GM19372 (cell line): Measurements from ENCODE around the gene NAGS.
"Not testable (repeated sequence)": the region's sequence is repeated elsewhere in the genome, so short reads cannot be mapped to it uniquely, and the experiment has no call there.

Experiments used
- ATAC-seq: cut with Tn5 transposase; IDR thresholded peaks from one replicate; pipeline ENCODE4 v1.9.1; 2021; ENCODE audit warnings: mild to moderate bottlenecking, low read depth, moderate library complexity; ENCODE audit not compliant: unreplicated experiment

NAGS gene

DNA sequence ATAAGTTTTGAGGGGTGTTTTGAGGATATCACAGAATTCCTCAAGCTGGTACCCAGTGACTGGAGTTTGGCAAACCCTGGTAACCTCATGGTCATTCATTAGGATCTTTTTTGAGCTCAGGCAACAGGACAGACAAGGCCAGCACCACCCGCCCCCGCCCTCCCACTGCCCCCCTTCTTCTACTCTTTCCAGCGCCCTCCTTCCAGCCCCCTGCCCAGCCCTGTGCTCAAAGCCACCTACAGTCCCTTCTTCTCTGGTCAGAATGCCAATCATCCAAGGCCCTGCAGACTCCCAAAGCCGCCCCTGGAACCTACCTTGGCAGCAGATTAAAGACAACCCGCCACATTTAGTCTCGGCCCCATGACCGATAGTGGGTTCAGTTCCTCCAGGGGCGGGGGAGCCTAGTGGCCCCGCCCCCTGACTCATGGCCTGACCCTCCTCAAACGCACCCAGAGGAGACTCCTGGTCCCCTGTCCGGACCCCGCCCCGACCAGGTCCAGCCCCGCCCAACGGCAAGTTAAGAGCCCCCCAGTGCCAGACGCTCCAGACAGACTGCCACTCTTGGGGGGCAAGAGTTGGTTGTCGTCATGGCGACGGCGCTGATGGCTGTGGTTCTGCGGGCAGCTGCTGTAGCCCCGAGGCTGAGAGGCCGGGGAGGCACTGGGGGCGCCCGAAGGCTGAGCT is at the start of gene NAGS:
Gene NAGS (plus strand): TSS at position 546 of the 684 bp plus-strand sequence. CDS start 42 bp downstream, at position 588.
- no peak for ATAC-seq

DNA sequence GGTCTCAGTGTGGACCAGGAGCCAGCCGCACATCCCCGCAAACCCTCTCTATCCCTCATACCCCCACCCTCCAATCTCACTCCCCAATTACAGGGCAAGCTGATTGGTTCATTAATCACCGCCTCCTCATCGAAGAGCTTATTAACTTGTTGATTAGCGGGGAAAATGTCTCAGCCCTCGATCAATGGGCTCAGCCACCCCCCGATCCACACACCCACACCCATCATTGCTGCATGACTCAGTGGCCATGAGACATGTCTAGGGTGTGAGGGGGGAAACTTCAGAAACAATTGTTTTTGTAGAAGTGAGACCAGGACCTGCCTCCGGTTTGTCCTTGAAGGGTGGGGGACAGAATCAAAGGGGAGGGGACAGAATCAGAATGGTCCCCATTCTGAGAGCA is 48.2 kb upstream of the NAGS start:
- ATAC-seq = no peak

DNA sequence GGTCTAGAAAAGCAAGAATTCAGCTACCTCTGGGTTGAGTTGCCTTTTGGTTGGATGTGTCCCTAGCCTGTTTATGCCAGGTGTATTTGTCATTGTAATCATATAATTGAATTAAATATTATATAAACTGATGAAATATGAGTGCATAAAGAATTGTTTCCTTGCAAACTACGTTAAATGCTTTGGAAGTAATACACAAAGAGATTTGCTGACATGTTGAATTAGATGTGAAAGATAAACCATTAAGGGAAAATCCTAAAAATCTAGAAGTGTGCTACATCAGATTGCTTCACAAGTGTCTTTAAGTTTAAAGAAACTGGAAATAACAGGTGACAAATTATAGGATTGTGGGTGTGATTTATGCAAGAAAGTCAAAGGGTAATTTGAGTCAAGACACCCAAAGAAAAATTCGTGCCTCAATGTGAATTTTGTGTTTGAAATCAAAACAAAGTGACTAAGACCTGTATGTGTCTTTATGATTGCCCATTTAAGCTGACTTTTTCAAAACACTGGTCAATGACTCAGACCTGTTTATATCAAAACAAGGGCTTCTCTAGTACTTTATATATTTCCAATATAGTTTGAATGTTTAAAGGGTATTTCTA is 45.6 kb upstream of the NAGS start:
- ATAC-seq = no peak

DNA sequence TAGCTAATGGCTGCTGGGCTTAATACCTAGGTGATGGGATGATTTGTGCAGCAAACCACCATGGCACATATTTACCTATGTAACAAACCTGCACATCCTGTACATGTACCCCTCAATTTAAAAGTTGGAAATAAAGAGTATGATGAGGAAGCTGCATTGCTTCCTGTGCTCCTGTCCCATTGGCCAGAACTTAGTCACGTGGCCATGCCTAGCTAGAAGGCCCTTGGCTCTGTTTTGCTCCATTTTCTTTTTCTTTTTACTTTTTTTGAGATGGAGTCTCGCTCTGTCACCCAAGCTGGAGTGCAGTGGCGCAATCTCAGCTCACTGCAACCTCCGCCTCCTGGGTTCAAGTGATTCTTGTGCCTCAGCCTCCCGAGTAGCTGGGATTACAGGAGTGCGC is 43.1 kb upstream of the NAGS start:
- ATAC-seq = not testable (repeated sequence)

GRCh38 chr17:43961954-43962353 is 42.5 kb upstream of the NAGS start:
- no peak for ATAC-seq

DNA sequence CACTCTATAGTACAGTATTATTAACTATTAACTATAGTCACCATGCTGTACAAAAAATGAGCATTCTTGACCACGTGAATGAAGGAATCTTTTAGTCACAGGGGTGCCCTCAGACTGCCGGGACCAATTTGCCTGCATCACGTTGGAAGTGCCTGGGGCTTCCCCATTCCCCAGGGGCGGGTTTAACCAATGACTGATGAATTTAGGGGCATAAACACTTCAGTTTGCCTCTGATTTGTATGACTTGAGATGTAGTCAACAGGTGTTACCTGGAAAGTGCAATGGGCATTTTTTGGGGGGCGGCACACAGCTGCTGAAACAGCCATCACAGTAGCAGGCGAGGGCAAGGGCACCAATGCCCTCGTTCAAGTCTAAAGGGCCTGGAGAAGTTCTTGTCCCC is 41.9 kb upstream of the NAGS start:
- ATAC-seq = no peak

GRCh38 chr17:43966276-43966675 is 38.1 kb upstream of the NAGS start:
- no peak for ATAC-seq

DNA sequence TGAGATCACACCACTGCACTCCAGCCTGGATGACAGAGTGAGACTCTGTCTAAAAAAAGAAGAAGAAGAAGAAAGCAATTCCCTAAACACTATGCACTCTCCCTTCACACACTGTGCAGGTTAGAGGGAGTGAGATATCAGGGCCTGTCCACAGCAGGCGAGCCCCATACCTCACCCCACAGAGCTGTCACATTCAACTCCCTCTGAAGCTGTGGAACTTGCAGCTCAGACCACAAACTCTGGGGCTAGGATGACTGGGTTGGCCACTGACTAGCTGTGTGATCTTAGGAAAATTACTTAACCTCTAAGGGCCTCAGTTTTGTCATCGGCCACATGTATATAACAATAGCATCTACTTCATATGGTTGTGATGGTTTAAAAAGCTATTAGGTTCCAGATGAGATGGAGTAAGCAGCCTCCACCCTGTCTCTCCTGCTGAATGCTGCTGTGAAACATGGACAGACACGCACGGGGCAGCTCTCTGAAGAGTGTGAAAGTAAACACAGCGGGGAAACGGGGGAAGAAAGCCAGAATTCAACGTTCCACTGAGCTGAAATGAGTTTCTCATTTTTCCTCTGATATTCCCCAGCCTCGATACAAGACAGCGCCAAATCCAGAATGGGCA is 37.1 kb upstream of the NAGS start:
- ATAC-seq = no peak

DNA sequence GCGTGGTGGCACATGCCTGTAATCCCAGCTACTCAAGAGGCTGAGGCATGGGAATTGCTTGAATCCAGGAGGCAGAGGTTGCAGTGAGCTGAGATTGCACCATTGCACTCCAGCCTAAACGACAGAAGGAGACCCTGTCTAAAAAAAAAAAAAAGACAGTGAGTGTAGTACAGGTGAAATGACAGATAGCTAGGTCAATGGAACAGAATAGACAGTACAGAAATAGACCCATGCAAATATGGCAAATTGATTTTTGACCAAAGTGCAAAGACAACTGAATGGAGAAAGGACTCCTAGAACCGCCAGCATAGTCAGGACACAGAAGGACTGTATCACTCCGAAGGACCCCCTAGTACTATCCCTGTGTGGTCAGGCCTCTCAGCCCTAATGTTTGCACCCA is 34.1 kb upstream of the NAGS start:
- no peak for ATAC-seq

GRCh38 chr17:43971436-43971835 is 33.0 kb upstream of the NAGS start:
- not testable (repeated sequence) for ATAC-seq

DNA sequence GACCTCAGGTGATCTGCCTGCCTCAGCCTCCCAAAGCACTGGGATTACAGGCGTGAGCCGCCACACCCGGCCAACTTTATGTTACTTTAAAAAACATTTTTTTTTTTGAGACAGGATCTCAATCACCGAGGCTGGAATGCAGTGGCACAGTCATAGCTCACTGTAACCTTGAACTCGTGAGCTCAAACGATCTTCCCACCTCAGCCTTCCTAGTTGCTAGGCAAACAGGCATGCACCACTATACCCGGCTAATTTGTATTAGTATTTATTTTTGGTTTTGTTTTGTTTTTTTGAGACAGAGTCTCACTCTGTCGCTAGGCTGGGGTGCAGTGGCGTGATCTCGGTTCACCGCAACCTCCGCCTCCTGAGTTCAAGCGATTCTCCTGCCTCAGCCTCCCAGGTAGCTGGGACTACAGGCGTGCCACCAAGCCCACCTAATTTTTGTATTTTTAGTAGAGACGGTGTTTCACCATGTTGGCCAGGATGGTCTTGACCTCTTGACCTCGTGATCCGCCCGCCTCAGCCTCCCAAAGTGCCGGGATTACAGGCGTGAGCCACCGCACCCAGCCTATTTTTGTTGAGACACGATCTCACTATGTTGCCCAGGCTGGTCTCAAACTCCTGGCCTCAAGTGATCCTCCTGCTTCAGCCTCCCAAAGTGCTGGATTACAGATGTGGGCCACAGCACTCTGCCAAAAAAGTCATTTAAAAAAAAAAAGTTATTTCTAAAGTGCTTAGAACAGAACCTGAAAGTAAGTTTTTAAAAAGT is 31.8 kb upstream of the NAGS start:
- ATAC-seq = not testable (repeated sequence)

- no peak for ATAC-seq
Observed at GRCh38 chr17:43974382-43975266, 29.8 kb upstream of the NAGS start.

- ATAC-seq = no peak
Observed at GRCh38 chr17:43975898-43976297, 28.5 kb upstream of the NAGS start.

DNA sequence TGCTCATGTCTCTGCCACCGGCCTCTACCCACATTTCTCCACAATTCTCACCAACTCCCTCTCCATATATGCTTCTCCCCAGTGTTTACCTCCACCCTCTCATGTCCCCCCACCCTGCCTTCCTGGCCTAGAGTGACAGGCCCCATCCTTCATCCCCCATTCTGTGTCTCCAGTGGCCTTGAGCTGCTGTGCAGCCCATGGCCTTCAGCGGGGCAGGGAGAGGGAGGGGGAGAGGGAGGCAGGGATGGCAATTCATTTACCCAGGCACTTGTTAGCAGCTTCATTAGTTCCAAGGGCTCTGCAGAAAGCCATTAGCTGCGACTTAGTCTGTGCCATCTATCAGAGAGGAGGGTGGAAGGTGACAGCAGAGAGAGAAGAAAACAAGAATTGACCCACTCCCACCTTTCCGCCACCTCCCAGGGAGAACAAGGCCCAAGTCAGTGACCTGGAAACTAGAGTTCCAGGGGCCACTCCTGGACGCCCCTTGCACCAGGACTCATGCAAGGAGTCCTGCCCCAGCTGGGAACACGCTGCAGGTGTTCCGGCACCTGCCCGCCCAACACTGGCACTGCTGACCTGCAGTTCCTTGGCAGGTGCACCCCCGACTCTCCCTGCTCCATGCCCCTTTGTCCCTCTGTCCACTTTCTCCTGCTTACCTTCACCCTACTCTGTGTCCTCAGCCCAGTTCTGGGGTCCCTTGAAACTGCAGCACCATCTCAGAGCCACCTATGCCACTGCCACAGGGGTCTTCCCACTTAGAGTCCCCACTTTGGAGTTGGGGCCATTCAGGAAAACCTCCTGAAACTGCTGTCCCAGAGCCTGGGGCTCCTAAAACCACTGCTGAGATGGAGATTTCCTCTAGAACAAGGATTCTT is 27.2 kb upstream of the NAGS start:
- ATAC-seq = no peak

- no peak for ATAC-seq
Observed at GRCh38 chr17:43978078-43978477, 26.3 kb upstream of the NAGS start.

DNA sequence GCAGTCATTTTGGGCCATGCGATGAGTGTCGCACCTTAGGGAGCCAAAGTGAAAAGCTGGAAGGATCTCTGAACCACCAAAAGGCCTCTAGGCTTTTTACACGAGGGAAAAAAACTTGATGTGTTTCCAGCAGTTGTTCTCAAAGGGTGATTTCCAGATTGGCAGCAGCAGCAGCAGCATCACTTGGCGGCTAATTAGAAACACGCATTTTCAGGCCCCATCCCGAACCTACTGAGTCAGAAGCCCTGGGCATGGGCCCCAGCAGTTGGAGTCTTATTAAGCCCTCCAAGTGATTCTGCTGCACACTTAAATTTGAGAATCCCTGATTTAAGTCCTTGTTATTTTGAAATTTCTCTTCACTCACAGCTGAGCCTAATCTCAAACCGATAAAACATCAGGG is 25.4 kb upstream of the NAGS start:
- ATAC-seq = no peak

GRCh38 chr17:43979671-43980070 is 24.8 kb upstream of the NAGS start:
- no peak for ATAC-seq

GRCh38 chr17:43982171-43982570 is 22.3 kb upstream of the NAGS start:
- no peak for ATAC-seq

DNA sequence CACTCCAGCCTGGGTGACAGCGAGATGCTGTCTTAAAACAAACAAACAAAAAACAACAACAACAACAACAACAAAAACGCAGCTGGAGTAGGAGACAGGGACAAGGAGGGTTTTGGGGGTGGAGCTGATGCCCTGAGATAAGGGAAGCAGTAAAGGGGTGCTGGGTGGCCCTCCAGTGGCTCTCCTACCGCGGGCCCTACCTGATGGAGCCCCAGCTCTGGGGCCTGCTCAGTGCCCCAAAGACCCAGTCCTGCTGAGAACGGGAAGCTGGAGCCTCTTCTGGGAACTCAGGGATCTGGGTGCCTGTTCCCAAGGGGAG is 21.3 kb upstream of the NAGS start:
- ATAC-seq = no peak
